ENCODE data around the gene SNAP29. TPM values are rescaled to one million over a fixed set of nuclear protein-coding genes. Genes with fewer than 3 reads are reported as not detected.
"Not testable (repeated sequence)": the region's sequence is repeated elsewhere in the genome, so short reads cannot be mapped to it uniquely, and the experiment has no call there.

SNAP29 gene
- total RNA-seq, 1 experiment from 2014 or later, result 24.5 TPM

DNA sequence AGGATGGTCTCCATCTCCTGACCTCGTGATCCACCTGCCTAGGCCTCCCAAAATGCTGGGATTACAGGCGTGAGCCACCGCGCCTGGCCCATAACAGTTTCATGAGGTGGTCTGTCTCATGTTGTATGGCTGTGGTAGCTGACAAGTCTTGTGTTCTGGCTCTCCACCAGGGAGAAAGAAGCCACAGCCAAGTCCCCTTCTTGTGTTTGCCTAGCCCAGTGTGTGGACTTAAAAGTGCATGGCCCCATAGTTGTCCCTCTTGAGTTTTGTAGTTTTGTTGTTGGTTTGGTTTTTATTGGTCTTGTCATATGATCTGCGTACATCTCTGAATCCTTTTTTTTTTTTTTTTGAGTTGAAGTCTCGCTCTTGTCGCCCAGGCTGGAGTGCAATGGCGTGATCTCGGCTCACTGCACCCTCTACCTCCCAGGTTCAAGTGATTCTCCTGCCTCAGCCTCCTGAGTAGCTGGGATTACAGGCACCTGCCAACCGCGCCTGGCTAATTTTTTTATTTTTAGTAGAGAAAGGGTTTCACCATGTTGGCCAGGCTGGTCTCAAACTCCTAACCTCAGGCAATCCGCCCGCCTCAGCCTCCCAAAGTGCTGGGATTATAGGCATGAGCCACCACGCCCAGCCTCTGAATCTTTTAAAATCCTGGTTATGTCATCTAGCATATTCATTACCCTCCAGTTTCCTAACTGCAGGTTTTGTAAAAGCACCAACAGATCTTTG lies 80.8 kb downstream of the SNAP29 start:
- H3K27ac ChIP-seq (ENCODE audit: low read length); ATAC-seq; POLR2A ChIA-PET; H3K36me3 ChIP-seq (ENCODE audit: control insufficient read depth, insufficient read depth, low read length); H3K27me3 ChIP-seq (ENCODE audit: control insufficient read depth, insufficient read depth, low read length); in situ Hi-C loops (cut with HindIII; ENCODE audit: low pct_unique_long_range_greater_than_20kb, low sequenced_read_pairs); BruUV-seq (replicated peaks); CTCF ChIA-PET; H3K4me3 ChIP-seq (ENCODE audit: low read depth in 2 of 2, low read length in 2 of 2); DNase-seq (ENCODE audit: low read depth, low spot score); H3K4me1 ChIP-seq (ENCODE audit: control insufficient read depth, insufficient read depth, low read length); H3K9me3 ChIP-seq (ENCODE audit: control insufficient read depth, insufficient read depth, low read depth, low read length): not testable (repeated sequence)
- intact Hi-C loops (cut with micrococcal nuclease; ENCODE audit: unreplicated experiment), result loop anchor here (10.0 kb wide), 1 partner anchor 55 kb away; no protein-coding TSS in a partner anchor

DNA sequence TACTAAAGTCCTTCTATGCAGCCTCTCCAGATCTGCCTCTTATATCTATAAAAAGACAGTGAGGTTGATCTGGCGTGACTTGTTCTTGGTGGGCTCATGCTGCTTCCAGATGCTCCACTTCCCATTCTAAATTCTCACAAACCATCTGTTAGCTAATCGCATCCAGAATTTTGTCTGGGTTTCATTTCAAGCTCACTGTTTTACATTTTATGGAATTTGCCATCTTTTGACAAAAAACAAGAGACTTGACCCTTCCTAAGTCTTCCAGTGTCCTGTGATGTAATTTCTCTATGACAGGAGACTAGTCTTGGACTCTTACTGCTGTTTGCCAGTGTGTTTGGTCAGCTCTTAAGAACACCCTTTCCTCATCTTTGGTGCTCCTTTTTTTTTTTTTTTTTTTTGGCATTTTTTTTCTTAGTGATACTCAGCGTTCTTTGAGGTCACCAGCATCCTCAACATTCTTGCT lies 81.4 kb downstream of the SNAP29 start:
- H3K27me3 ChIP-seq (ENCODE audit: control insufficient read depth, insufficient read depth, low read length), result no peaks in the 10 kb centered on the region
- H3K4me3 ChIP-seq (ENCODE audit: low read depth in 2 of 2, low read length in 2 of 2), result no peak overlapping the region
- H3K36me3 ChIP-seq (ENCODE audit: control insufficient read depth, insufficient read depth, low read length), result no peaks in the 10 kb centered on the region
- no peak overlapping the region for H3K27ac ChIP-seq (ENCODE audit: low read length)
- ChIA-PET POLR2A (no interaction called here), CTCF (no interaction called here)
- no peak for ATAC-seq
- BruUV-seq (replicated peaks), result no TSS peak
- in situ Hi-C loops (cut with HindIII; ENCODE audit: low pct_unique_long_range_greater_than_20kb, low sequenced_read_pairs), result no loop called here
- no peaks in the 10 kb centered on the region for H3K9me3 ChIP-seq (ENCODE audit: control insufficient read depth, insufficient read depth, low read depth, low read length)
- TF ChIP-seq, protein P1, sequence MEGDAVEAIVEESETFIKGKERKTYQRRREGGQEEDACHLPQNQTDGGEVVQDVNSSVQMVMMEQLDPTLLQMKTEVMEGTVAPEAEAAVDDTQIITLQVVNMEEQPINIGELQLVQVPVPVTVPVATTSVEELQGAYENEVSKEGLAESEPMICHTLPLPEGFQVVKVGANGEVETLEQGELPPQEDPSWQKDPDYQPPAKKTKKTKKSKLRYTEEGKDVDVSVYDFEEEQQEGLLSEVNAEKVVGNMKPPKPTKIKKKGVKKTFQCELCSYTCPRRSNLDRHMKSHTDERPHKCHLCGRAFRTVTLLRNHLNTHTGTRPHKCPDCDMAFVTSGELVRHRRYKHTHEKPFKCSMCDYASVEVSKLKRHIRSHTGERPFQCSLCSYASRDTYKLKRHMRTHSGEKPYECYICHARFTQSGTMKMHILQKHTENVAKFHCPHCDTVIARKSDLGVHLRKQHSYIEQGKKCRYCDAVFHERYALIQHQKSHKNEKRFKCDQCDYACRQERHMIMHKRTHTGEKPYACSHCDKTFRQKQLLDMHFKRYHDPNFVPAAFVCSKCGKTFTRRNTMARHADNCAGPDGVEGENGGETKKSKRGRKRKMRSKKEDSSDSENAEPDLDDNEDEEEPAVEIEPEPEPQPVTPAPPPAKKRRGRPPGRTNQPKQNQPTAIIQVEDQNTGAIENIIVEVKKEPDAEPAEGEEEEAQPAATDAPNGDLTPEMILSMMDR (IDR thresholded peaks at IDR 0.05), result no peak
- TF ChIP-seq, protein P2, sequence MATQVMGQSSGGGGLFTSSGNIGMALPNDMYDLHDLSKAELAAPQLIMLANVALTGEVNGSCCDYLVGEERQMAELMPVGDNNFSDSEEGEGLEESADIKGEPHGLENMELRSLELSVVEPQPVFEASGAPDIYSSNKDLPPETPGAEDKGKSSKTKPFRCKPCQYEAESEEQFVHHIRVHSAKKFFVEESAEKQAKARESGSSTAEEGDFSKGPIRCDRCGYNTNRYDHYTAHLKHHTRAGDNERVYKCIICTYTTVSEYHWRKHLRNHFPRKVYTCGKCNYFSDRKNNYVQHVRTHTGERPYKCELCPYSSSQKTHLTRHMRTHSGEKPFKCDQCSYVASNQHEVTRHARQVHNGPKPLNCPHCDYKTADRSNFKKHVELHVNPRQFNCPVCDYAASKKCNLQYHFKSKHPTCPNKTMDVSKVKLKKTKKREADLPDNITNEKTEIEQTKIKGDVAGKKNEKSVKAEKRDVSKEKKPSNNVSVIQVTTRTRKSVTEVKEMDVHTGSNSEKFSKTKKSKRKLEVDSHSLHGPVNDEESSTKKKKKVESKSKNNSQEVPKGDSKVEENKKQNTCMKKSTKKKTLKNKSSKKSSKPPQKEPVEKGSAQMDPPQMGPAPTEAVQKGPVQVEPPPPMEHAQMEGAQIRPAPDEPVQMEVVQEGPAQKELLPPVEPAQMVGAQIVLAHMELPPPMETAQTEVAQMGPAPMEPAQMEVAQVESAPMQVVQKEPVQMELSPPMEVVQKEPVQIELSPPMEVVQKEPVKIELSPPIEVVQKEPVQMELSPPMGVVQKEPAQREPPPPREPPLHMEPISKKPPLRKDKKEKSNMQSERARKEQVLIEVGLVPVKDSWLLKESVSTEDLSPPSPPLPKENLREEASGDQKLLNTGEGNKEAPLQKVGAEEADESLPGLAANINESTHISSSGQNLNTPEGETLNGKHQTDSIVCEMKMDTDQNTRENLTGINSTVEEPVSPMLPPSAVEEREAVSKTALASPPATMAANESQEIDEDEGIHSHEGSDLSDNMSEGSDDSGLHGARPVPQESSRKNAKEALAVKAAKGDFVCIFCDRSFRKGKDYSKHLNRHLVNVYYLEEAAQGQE (IDR thresholded peaks at IDR 0.05; ENCODE audit: insufficient read depth in 1 of 2, low read depth in 2 of 2, low read length in 1 of 2), result no peak
- TF ChIP-seq TCF7L2 (IDR thresholded peaks at IDR 0.05; ENCODE audit: low read depth, low read length), result no peak
- no peak for TF ChIP-seq SIN3A (IDR thresholded peaks at IDR 0.05; ENCODE audit: borderline replicate concordance, insufficient read depth, low read depth, low read length)
- TF ChIP-seq POLR2AphosphoS5 (IDR thresholded peaks at IDR 0.05; ENCODE audit: low read depth, low read length), result no peak
- intact Hi-C loops (cut with micrococcal nuclease; ENCODE audit: unreplicated experiment), result loop anchor here (10.0 kb wide), 1 partner anchor 55 kb away; no protein-coding TSS in a partner anchor
- no peak for DNase-seq (ENCODE audit: low read depth, low spot score)
- peaks cover 9% of the 10 kb centered on the region for H3K4me1 ChIP-seq (ENCODE audit: control insufficient read depth, insufficient read depth, low read length)

Other genes starting within 250 kb of the SNAP29 start
- 0.18 TPM for gene SERPIND1, start 84.9 kb upstream of the SNAP29 start, total RNA-seq (2021; ENCODE audit: unreplicated experiment)
- 54.3 TPM for gene PI4KA, start 196 bp upstream of the SNAP29 start, total RNA-seq (2021; ENCODE audit: unreplicated experiment)
- 59.4 TPM for gene CRKL, start 58.4 kb downstream of the SNAP29 start, total RNA-seq (2021; ENCODE audit: unreplicated experiment)
- gene AIFM3, start 108.2 kb downstream of the SNAP29 start, total RNA-seq (2021; ENCODE audit: unreplicated experiment), result 2.7 TPM
- 40.2 TPM for gene LZTR1, start 123.3 kb downstream of the SNAP29 start, total RNA-seq (2021; ENCODE audit: unreplicated experiment)
- gene THAP7, start 143.1 kb downstream of the SNAP29 start, total RNA-seq (2021; ENCODE audit: unreplicated experiment), result 23.5 TPM
- gene P2RX6, start 156.2 kb downstream of the SNAP29 start, total RNA-seq (2021; ENCODE audit: unreplicated experiment), result 0.46 TPM
- not detected for gene SLC7A4, start 173.6 kb downstream of the SNAP29 start, total RNA-seq (2021; ENCODE audit: unreplicated experiment)
- not detected for gene LRRC74B, start 186.9 kb downstream of the SNAP29 start, total RNA-seq (2021; ENCODE audit: unreplicated experiment)

Data from Panc1 (cell line).